A172 (cell line): ENCODE results near the gene SPACA9. TPM values are rescaled to one million over a fixed set of nuclear protein-coding genes. Genes with fewer than 3 reads are reported as not detected.

Experiments
- total RNA-seq: library from RNA; depleted of rRNA; stranded (reverse); fragments of >200 nt; shearing (Covaris generic); gene quantifications from 2 replicates; pipeline ENCODE4 v1.2.3, GENCODE V29; 2014; rRNA removed

SPACA9 gene
- total RNA-seq, 1 experiment from 2014 or later = 9.6 TPM

Other genes with a start within 250 kb of the SPACA9 start
- 9.3 and 11.3 TPM in 2 replicates for gene DDX31, start 208.9 kb upstream of the SPACA9 start, total RNA-seq
- gene GTF3C4, start 208.4 kb upstream of the SPACA9 start, total RNA-seq = 29.5 and 30.8 TPM in 2 replicates
- gene AK8, start 614 bp upstream of the SPACA9 start, total RNA-seq = 0.43 and 0.90 TPM in 2 replicates
- gene TSC1, start 65.7 kb downstream of the SPACA9 start, total RNA-seq = 25.3 and 28.2 TPM in 2 replicates
- 0.19 and 0.47 TPM in 2 replicates for gene GFI1B, start 99.8 kb downstream of the SPACA9 start, total RNA-seq
- 98.4 and 98.6 TPM in 2 replicates for gene GTF3C5, start 152.1 kb downstream of the SPACA9 start, total RNA-seq
- gene CEL, start 183.1 kb downstream of the SPACA9 start, total RNA-seq = 0.77 and 1.0 TPM in 2 replicates
- 26.2 and 38.2 TPM in 2 replicates for gene RALGDS, start 242.3 kb downstream of the SPACA9 start, total RNA-seq